Vagina (tissue), 2 donors: Measurements from ENCODE around the gene DET1.
"Not testable (repeated sequence)": the region's sequence is repeated elsewhere in the genome, so short reads cannot be mapped to it uniquely, and the experiment has no call there.

Experiments used
- POLR2A ChIP-seq, 2 donors: fragments of 450-650 bp; IDR thresholded peaks; one replicate each; pipeline ENCODE4 v1.6.1; 2017; ENCODE audit warnings: antibody characterized with exemption in 2 of 2, mild to moderate bottlenecking in 2 of 2, moderate library complexity in 2 of 2
- TF ChIP-seq, protein P1 (sequence below), 3 experiments: fragments of 450-650 bp in 2 of 3; fragments of 200-600 bp in 1 of 3; sonication (generic) in 1 of 3; IDR thresholded peaks; one replicate each; pipeline ENCODE4 v1.5.1; 2017 to 2019; ENCODE audit warnings: antibody characterized with exemption in 3 of 3, mild to moderate bottlenecking in 2 of 3, moderate library complexity in 2 of 3

DNA sequence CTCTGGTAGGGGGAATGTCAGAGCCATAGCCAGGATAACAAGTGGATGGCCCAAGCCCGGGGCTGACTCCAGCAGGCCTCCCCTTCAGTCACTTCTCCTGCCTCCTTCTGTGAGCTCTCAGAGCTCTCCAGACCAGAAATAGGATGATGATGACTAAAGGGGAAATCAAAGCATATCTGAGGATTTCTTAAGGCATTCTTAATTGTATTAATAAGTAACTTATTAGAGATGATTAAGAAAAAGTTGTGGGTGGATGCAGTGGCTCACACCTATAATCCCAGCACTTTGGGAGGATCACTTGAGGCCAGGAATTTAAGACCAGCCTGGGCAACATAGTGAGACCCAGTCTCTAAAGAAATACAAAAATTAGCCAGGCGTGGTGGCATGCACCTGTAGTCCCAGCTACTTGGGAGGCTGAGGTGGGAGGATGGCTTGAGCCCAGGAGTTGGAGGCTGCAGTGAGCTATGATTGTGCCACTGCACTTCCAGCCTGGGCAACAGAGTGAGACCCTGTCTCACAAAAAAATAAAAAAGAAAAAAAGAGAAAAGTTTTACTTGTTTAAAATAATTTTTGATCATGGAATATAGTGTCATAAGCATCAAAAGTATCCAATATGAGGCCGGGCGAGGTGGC, 72.7 kb downstream of the DET1 start:
- TF ChIP-seq POLR2A (IDR thresholded peaks at IDR 0.05), result not testable (repeated sequence)
- TF ChIP-seq, protein P1, sequence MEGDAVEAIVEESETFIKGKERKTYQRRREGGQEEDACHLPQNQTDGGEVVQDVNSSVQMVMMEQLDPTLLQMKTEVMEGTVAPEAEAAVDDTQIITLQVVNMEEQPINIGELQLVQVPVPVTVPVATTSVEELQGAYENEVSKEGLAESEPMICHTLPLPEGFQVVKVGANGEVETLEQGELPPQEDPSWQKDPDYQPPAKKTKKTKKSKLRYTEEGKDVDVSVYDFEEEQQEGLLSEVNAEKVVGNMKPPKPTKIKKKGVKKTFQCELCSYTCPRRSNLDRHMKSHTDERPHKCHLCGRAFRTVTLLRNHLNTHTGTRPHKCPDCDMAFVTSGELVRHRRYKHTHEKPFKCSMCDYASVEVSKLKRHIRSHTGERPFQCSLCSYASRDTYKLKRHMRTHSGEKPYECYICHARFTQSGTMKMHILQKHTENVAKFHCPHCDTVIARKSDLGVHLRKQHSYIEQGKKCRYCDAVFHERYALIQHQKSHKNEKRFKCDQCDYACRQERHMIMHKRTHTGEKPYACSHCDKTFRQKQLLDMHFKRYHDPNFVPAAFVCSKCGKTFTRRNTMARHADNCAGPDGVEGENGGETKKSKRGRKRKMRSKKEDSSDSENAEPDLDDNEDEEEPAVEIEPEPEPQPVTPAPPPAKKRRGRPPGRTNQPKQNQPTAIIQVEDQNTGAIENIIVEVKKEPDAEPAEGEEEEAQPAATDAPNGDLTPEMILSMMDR (IDR thresholded peaks at IDR 0.05), result not testable (repeated sequence)
